Cardiac muscle cell (in vitro differentiated cells and primary cell): ENCODE measurements around the gene HOXC10. TPM values are rescaled to one million over a fixed set of nuclear protein-coding genes. Genes with fewer than 3 reads are reported as not detected.

Experiments used
- DNase-seq, 2 donors: peaks; one replicate each; pipeline versions ENCODE4 v3.0.0 to v3.0.0-alpha.2; 2010 to 2017; ENCODE audit warnings: low read depth in 1 of 2, low spot score in 1 of 2
- H3K27ac ChIP-seq: fragments of 200-600 bp; sonication (generic); 2 replicates; pipeline ENCODE4 v1.5.1; 2016
- H3K27me3 ChIP-seq: fragments of 200-600 bp; sonication (generic); 2 replicates; pipeline ENCODE4 v1.6.0; 2016; ENCODE audit warnings: control low read depth
- H3K36me3 ChIP-seq: fragments of 200-600 bp; sonication (generic); 2 replicates; pipeline ENCODE4 v1.5.1; 2016; ENCODE audit warnings: control low read depth
- H3K4me1 ChIP-seq: fragments of 200-600 bp; sonication (generic); 2 replicates; pipeline ENCODE4 v1.8.1; 2017; ENCODE audit warnings: low read depth, mild to moderate bottlenecking, mixed run types
- H3K4me3 ChIP-seq: fragments of 200-600 bp; sonication (generic); 2 replicates; pipeline ENCODE4 v1.5.1; 2016; ENCODE audit warnings: mild to moderate bottlenecking
- H3K9me3 ChIP-seq: fragments of 200-600 bp; sonication (generic); 2 replicates; pipeline ENCODE4 v1.5.1; 2017; ENCODE audit warnings: low read depth, mild to moderate bottlenecking, control low read depth
- polyA plus RNA-seq: library from polyadenylated mRNA; unstranded; fragments of >200 nt; fragmentation: Nextera tagmentation; extraction: Ambion mirVana; gene quantifications from 2 replicates; pipeline ENCODE4 v1.2.1, GENCODE V29; 2016
- total RNA-seq: library from RNA; depleted of rRNA; stranded (reverse); fragments of >200 nt; gene quantifications from 2 replicates; pipeline ENCODE4 v1.2.3, GENCODE V29; 2016
- TF ChIP-seq, protein P1 (sequence below): IDR thresholded peaks from 2 replicates; pipeline ENCODE4 v1.5.1; 2012; ENCODE audit warnings: low read depth, mild to moderate bottlenecking, low read length

Gene HOXC10
- total and polyA plus RNA-seq, 2 experiments from 2014 or later: not detected

GRCh38 chr12:53988541-53989226, 3.7 kb downstream of the HOXC10 start:
- no peak overlapping the region for H3K27ac ChIP-seq
- H3K9me3 ChIP-seq: no peaks in the 10 kb centered on the region
- TF ChIP-seq, protein P1, sequence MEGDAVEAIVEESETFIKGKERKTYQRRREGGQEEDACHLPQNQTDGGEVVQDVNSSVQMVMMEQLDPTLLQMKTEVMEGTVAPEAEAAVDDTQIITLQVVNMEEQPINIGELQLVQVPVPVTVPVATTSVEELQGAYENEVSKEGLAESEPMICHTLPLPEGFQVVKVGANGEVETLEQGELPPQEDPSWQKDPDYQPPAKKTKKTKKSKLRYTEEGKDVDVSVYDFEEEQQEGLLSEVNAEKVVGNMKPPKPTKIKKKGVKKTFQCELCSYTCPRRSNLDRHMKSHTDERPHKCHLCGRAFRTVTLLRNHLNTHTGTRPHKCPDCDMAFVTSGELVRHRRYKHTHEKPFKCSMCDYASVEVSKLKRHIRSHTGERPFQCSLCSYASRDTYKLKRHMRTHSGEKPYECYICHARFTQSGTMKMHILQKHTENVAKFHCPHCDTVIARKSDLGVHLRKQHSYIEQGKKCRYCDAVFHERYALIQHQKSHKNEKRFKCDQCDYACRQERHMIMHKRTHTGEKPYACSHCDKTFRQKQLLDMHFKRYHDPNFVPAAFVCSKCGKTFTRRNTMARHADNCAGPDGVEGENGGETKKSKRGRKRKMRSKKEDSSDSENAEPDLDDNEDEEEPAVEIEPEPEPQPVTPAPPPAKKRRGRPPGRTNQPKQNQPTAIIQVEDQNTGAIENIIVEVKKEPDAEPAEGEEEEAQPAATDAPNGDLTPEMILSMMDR: no peak
- no peaks in the 10 kb centered on the region for H3K4me1 ChIP-seq
- no peaks in the 10 kb centered on the region for H3K36me3 ChIP-seq
- H3K27me3 ChIP-seq: peaks cover 100% of the 10 kb centered on the region
- no peak for DNase-seq
- no peak overlapping the region for H3K4me3 ChIP-seq

DNA sequence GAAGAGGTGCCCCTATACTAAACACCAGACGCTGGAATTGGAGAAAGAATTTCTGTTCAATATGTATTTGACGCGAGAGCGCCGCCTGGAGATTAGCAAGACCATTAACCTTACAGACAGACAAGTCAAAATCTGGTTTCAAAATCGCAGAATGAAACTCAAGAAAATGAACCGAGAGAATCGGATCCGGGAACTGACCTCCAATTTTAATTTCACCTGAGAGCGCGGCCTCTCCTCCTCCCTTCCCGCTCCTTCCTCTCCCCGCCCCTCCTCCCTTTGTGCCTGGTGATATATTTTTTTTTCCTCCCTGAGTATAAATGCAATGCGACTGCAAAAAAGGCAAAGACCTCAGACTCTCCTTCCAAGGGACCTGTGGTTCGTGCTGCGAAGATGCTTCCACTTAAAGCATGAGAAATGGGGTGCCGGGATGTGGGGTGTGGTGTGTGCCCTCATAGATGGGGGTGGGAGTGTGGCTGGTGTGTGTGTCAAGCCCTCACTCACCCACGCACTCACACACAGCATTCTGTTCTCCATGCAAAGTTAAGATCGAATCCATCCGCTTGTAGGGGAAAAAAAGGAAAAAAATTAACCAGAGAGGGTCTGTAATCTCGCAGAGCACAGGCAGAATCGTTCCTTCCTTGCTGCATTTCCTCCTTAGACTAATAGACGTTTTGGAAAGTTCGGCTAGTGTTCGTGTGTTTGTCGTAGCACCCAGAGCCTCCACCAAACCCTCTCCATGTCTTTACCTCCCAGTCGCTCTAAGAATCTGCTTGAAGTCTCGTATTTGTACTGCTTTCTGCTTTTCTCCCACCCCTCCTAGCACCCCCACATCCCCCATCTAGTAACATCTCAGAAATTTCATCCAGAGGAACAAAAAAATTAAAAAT, 4.5 kb downstream of the HOXC10 start:
- Histone ChIP-seq H3K27ac (no peak overlapping the region), H3K36me3 (no peaks in the 10 kb centered on the region), H3K27me3 (peaks cover 100% of the 10 kb centered on the region), H3K9me3 (no peaks in the 10 kb centered on the region), H3K4me1 (no peaks in the 10 kb centered on the region), H3K4me3 (no peak overlapping the region)
- peak; percentile 45 to 66 for DNase-seq
- TF ChIP-seq, protein P1: peak; percentile 59

- Histone ChIP-seq H3K27ac (no peak overlapping the region), H3K27me3 (peaks cover 100% of the 10 kb centered on the region), H3K36me3 (no peaks in the 10 kb centered on the region), H3K4me3 (no peak overlapping the region), H3K9me3 (no peaks in the 10 kb centered on the region), H3K4me1 (no peaks in the 10 kb centered on the region)
- TF ChIP-seq, protein P1: no peak
- no peak for DNase-seq
Observed at GRCh38 chr12:53990311-53991076, 5.5 kb downstream of the HOXC10 start.

DNA sequence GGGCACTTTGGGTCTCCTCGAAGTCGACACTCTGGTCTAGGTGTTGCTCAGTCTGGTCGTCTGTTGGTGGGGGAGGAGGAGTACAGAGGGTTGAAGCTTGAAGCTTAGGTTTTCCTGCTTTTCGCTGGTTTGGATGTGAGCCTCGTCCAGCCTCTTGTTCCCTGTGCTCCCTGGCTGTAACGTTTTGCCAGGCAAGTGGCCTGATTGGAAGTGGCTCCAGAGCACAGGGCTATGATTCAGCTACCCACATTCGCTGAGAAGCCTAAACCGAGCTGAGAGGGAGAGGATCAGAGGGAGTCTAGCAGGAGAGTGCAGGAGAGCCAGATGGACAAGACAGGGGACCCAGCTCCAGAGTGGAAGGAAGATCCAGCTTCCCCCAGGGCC, 6.1 kb downstream of the HOXC10 start:
- Histone ChIP-seq H3K27me3 (peaks cover 100% of the 10 kb centered on the region), H3K4me1 (no peaks in the 10 kb centered on the region), H3K9me3 (no peaks in the 10 kb centered on the region), H3K27ac (no peak overlapping the region), H3K36me3 (no peaks in the 10 kb centered on the region), H3K4me3 (no peak overlapping the region)
- no peak for DNase-seq
- TF ChIP-seq, protein P1: no peak

- TF ChIP-seq, protein P1: no peak
- Histone ChIP-seq H3K27ac (no peak overlapping the region), H3K4me1 (no peaks in the 10 kb centered on the region)
Observed at GRCh38 chr12:53992377-53992889, 7.5 kb downstream of the HOXC10 start.

More at GRCh38 chr12:53992377-53992889, 7.5 kb downstream of the HOXC10 start:
- no peaks in the 10 kb centered on the region for H3K36me3 ChIP-seq
- H3K4me3 ChIP-seq: no peak overlapping the region
- peaks cover 100% of the 10 kb centered on the region for H3K27me3 ChIP-seq
- DNase-seq: no peak
- no peaks in the 10 kb centered on the region for H3K9me3 ChIP-seq
